NCI-H82 (cell line): ENCODE measurements around the gene ASS1.

Source experiments
- DNase-seq: peaks from one replicate; lab custom pipeline; 2025; lab: John Stamatoyannopoulos, UW

ASS1 gene

GRCh38 chr9:130419521-130420035 lies 25.2 kb upstream of the ASS1 start:
- no peak for DNase-seq

DNA sequence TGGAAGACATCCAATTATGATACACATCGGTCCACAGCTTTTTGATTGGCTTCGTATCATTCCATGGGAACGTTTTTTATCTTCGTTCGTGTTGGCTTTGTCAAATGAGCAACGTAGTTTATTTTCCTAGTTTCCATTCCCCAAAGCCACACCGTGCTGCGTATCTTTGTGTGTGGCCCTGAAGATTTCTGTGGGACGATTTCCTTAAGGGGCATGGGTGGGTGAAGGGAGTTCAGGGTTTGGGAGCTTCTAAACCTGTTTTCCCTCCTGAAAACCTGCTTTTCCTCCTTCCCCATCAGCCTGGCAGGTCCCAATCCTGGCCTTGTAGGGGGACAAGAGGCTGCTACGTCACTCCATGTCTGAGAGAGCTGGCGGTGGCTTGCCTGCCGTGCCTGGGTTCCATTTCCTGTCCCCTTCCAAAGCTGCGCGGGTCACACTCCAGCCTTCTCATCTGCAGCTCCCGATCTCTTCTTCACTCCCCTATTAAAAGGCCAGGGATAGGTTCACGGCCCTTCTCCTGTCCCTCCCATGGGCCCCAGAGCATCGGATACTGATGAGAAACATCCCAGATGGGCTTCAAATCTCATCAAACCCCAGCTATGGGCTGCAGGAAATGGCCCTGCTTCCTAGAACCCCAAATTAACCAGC lies 23.5 kb upstream of the ASS1 start:
- peak; percentile 81 for DNase-seq

DNA sequence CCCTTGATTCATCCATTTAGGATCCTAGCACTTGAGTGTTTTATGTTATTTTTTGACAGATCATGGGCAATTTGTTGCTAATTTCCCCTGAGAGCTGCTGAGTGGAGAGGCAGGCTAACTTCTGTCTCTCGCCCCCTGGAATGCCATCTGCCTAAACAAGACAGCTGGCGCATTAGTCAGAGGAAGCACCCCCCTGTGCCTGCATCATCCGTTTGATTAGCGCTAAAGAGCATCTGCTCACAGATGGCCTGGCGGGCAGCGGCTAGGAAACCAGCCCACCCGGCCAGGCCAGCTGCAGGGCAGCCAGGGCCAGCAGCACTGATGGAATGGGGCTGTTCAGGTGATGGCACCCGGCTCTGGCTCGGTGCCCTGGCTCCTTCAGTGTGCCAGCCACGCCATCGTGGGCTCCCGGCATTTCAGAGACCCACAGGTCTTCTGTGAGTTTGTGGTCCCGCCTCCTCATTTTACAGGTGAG lies 22.9 kb upstream of the ASS1 start:
- DNase-seq: peak; percentile 94

DNA sequence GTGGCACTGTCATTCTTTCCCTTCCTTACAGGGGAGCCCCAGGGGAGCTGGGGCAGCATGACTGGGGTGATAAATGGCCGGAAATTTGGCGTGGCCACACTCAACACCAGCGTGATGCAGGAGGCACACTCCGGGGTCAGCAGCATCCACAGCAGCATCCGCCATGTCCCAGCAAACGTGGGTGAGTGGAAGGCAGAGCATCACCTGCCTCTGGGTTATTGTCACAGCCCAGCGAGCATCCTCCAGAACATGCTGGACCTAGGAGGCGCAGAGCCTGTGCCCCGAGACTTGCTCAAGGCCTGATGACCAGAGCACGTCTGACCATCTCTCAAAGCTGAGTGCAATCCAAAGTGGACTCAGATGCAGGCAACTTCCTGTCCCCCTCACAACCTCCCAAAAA lies 22.2 kb upstream of the ASS1 start:
- DNase-seq: no peak

- DNase-seq: no peak
These were observed 21.5 kb upstream of the ASS1 start for GRCh38 chr9:130423272-130423671.

DNA sequence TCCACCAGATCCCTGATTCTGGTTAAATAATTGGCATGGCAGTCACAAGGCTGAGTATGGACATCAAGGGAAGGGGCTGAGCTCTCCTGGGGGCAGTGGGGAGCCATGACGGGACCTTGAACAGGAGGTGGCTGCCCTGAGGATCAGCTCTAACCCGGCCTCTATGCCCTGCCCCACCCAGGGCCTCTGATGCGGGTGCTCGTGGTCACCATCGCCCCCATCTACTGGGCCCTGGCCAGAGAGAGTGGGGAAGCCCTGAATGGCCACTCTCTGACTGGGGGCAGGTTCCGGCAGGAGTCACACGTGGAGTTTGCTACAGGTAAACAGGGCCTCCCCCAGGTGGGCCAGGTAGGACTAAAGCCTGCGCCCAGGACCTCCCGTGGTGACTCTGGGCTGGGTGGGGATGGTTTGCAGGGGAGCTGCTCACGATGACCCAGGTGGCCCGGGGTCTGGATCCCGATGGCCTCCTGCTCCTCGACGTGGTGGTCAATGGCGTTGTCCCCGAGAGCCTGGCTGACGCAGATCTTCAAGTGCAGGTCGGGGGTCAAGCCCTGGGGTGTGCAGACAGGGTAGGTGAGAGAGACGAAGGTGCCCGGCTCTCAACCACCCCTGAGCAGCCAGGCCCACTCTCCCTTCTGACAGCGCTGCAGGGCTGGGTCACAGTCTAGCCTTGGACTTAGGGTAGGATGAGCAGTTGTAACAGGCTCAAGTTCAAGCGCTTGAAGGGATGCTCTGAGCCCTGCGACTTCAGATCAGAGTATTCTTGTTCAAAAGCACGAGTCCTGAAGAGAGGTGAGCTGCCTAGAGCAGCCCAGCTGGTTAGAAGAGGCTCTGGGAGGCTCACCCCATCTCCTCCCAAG lies 19.9 kb upstream of the ASS1 start:
- no peak for DNase-seq

- no peak for DNase-seq
These were observed 18.9 kb upstream of the ASS1 start for GRCh38 chr9:130425741-130426466.

GRCh38 chr9:130426467-130426773 lies 18.3 kb upstream of the ASS1 start:
- no peak for DNase-seq

DNA sequence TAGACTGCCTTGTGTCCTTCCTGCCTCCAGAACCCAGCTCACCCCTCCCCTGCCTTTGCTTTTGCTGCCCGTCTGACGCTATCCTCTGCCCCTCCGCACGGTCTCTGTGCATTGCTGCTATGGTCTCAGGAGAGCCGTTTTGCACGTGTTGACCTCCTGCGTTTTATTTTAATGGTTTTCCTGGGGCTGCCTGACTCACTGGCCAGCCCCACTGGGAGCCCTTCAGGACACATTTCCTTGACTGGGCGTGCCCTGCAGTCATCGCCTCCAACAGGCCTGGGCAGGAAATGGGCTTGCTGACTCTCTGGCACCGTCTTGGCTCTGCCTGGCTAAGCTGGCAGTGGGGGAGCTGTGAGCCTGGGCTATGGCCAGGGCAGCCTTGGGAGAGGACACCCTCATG lies 17.9 kb upstream of the ASS1 start:
- DNase-seq: no peak

DNA sequence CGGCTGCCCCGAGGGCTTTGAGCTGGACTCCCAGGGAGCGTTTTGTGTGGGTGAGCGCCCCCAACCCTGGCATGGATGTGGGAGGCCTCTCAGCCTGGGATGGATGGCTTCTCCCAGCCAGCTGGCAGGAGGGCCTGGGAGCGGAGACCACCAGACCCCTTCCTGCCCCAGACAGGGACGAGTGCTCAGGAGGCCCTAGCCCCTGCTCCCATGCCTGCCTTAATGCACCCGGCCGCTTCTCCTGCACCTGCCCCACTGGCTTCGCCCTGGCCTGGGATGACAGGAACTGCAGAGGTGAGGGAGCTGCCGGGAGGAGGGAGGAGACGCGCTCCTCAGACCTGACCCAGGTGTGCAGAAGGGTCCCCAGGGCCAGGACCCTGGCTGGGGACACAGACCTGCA lies 17.4 kb upstream of the ASS1 start:
- DNase-seq: no peak

DNA sequence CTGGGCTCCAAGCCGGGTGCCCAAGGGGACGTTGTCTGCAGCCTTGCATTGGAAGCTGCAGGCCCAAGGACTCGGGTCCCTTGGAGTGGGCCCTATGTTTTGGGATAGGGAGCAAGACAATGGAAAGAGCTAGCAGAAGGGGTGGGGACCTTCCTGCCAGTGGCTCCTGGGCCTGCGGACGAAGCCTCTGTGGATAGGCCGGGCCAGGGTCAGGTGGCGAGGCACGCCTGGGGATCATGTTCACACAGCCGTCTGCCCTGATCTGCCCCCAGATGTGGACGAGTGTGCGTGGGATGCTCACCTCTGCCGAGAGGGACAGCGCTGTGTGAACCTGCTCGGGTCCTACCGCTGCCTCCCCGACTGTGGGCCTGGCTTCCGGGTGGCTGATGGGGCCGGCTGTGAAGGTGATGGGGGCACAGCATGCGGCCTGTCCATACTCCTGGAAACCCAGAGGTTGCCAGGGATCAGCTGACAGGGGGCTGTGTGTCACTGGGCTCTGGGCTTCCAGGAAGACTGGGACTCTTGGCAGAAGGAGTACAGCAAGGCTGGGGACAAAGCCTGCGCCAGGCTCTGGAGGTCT lies 16.6 kb upstream of the ASS1 start:
- no peak for DNase-seq

DNA sequence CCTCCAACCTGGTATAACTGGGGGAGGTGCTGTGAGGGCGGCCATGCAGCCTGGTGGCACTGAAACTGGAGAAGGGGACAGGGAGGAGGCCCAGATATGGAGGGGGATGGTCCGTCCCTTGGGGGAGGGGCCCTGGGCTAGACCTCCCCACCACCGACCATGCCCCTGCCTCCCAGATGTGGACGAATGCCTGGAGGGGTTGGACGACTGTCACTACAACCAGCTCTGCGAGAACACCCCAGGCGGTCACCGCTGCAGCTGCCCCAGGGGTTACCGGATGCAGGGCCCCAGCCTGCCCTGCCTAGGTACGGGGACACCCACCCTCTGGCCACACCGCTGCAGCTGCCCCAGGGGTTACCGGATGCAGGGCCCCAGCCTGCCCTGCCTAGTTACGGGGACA lies 15.4 kb upstream of the ASS1 start:
- DNase-seq: no peak

DNA sequence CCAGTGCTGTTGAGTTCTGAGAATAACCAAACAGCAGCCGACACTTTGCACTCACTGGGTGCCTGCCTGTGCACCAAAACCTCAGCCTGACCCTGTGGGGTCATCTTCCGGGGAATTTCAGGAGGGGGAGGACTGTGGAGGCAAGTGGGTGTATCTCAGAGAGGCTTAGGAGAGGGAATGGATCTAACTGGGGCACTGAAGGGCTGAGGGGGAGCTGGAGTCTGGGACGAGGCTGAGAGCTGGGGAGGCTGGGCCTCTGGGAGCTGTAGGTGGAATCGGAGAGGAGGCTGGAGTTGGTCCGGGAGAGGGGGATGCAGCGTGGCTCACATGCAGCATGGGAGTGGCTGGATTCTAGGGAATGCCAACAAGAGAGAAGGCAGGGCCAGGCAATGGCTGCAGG lies 14.9 kb upstream of the ASS1 start:
- no peak for DNase-seq

GRCh38 chr9:130430232-130430631 lies 14.5 kb upstream of the ASS1 start:
- no peak for DNase-seq

- no peak for DNase-seq
These were observed 13.8 kb upstream of the ASS1 start for GRCh38 chr9:130430734-130431535.

GRCh38 chr9:130431536-130432303 lies 13.0 kb upstream of the ASS1 start:
- no peak for DNase-seq

GRCh38 chr9:130432362-130432761 lies 12.4 kb upstream of the ASS1 start:
- no peak for DNase-seq

- no peak for DNase-seq
These were observed 12.0 kb upstream of the ASS1 start for GRCh38 chr9:130432796-130433167.

DNA sequence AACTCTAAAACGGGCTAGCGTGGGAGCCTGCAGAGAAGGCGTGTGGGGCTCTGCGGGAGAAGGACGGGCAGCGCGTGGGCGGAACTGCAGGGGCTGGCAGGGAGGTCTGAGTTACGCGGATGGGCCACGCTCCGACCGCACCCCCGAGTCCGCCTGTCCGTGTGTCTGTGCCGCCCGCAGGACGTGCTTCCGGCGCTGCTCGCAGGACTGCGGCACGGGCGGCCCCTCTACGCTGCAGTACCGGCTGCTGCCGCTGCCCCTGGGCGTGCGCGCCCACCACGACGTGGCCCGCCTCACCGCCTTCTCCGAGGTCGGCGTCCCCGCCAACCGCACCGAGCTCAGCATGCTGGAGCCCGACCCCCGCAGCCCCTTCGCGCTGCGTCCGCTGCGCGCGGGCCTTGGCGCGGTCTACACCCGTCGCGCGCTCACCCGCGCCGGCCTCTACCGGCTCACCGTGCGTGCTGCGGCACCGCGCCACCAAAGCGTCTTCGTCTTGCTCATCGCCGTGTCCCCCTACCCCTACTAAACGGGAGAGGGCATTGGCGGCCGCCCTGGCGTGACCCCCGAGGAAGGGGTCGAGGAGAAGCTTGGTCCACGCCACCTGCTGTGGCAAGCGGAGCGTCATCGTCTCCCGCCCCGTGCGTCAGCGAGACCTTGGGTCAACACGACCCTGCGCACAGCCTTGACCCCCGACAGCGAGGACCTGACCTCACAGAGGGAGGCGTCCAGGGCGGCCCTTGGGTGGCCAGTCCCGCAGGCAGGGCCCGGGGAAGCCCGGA lies 11.4 kb upstream of the ASS1 start:
- peak; percentile 81 for DNase-seq

DNA sequence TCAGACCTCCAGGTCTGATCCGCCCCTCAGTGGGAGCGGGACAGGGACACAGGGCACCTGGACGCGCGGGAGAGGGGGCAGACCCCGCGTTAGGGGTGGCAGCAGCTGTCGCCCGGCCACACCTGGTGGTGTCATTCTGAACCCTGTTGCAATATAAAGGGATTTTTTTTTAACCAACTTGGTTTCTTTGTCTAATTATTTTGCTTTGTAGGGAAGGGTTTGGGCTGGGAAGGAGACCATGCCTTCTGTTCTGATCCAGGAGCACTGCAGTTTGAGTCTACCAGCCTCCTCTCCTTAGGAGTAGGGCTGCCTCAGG lies 10.9 kb upstream of the ASS1 start:
- no peak for DNase-seq
